ENCODE results near the gene AKT2.
A peak's percentile ranks its signal among the peaks of the same experiment; 100 is the strongest.

Gene AKT2

DNA sequence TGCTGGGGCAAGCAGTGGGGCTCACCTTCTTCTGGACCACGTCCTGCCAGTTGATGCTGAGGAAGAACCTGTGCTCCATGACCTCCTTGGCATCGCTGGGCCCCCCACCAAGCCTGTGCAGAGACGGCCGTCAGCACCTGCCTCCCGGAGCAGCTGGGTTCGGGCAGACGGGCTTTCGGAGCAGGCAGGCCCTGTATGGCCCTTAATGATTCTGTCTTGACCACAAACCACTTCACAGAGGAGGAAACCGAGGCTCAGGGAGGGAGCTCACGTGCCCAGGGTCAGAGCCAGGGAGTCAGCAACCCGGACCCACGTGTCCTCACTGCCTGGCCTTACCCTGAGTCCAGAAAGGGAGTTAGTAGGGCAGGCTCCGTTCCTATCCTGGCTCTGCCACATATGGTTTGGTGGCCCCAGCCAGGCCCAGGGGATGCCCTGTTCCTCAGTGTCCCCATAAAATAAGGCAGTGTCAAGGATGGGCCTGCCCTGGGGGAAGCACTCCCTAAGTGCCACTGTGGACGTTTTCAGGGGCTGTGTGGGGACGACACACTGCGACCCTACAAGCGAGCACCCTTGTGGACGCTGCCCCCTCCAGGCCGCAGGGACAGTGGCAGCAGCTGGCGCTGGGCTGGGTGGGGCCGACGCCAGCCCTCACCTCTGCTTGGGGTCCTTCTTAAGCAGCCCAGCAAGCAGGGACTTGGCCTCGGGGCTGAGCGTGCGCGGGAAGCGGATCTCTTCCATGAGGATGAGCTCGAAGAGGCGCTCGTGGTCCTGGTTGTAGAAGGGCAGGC, 49.7 kb downstream of the AKT2 start:
- no peak for DNase-seq (ENCODE audit: low spot score)

DNA sequence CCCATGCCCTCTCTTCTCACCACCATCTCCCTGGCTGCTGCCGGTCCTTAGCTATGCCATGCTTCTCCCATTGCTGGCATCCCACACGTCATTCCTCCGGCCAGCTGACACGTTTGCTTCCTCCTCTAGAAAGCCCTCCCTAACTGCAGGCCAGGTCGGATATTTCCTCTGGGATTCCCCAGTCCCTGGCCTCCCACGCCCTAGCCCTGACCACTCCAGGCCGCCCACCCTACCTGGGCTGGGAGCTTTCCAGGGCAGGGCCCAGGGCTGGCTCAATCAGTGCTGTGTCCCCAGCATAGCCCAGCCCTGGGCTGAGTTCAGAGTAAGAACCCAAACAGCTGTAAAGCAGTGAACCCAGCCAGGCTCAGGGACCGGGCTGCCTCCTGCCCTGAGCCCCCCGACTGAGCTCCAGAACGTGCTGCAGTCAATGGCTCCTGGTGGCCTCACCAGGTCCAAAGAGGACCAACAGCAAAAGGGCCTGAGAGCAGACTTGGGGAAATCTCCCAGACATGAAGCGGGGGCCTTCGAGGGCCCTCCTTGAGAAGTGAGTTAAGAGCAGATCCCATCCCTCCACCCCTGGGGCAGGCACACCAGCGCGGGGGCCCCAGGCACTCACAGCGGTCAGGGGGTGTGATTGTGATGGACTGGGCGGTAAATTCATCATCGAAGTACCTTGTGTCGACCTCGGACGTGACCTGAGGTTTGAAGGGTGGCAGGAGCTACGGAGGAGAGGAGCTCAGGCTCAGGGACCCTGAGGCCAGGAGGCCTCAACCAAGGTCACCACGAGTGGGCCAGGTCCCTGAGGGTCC, 50.5 kb downstream of the AKT2 start:
- DNase-seq (ENCODE audit: low spot score): no peak

DNA sequence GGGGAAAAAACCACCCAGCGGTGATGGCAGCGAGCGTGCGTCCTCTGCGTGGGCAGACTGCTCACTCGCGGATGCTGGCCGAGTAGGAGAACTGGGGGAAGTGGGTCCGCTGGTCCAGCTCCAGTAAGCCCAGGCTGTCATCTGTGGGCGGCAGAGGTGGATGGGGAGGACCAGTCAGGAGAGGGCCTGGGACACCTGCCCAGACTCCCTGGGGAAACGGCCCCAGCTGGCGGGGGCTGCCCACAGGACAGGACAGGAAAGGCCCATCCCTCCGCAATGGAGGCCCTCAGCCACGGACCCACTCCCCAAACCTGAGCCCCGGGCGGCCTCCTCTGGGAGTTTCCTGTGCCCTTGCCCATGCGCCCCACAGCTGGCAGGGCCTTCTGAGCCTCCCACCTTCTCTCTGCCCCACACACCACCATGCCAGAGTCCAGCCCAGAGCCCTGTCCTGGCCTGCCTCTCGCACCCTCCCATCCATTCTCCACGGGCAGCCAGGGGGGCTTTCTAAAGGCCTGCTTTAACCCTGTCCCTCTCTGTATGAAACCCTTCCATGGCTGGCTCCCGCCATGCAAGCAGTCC, 51.2 kb downstream of the AKT2 start:
- DNase-seq (ENCODE audit: low spot score): no peak

DNA sequence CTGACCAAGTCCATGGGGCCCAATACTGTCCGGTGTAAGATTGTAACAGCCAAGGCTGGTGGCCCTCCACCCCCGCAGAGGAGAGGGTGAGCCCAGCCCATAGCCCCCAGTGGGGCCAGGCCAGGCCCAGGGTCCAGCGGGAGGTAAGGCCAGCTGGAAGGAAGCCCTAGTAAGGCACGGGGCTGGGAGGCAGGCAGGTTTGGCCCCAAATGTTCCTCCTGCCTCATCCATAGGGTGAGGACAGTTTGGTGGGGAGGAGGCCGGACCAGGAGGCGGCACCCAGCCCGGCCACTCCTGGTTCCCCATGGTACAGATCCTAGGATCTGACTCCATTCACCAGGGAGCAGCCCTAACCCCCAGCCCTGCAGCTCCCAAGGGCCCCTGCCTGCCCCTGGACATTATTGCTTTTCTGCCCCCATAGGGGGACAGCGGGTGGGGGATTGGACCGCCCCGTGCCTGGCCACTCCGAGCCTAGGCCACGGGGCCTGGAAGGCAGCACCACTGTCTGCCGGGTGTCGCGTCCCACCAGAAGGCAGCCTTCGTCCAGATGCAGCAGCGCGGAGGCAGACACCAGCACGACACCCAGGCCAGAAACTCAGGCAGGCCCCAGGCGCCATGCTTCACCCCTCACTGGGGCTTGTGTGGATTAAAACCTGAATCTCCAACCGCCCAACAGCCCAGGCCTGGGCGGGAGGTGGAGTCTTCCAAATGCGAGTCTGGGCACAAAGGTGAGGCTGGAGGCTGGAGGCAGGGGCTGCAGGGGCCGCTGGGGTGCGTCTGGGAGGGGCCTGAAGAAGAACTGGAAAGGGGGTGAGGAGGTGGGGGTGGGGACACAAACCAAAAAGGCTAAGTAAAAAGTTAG, 52.0 kb downstream of the AKT2 start:
- no peak for DNase-seq (ENCODE audit: low spot score)

DNA sequence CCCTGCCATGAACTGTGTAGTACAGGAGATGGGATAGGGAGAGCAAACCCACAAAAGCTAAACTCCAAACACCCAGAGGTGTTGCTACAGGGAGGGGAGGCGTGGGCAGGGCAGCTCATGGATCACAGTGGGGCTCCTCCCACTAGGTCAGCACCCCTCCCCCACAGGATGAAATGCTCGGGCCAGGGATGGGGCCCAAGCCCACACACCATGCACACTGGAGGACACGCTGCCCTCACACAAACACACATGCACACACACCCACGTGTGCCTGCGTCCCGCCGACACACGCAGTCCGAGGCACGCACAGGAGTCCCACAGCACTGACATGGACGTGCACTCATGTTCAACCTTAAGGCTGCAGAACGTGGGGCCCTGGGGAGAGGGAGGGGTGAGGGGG, 52.7 kb downstream of the AKT2 start:
- DNase-seq (ENCODE audit: low spot score): no peak

DNA sequence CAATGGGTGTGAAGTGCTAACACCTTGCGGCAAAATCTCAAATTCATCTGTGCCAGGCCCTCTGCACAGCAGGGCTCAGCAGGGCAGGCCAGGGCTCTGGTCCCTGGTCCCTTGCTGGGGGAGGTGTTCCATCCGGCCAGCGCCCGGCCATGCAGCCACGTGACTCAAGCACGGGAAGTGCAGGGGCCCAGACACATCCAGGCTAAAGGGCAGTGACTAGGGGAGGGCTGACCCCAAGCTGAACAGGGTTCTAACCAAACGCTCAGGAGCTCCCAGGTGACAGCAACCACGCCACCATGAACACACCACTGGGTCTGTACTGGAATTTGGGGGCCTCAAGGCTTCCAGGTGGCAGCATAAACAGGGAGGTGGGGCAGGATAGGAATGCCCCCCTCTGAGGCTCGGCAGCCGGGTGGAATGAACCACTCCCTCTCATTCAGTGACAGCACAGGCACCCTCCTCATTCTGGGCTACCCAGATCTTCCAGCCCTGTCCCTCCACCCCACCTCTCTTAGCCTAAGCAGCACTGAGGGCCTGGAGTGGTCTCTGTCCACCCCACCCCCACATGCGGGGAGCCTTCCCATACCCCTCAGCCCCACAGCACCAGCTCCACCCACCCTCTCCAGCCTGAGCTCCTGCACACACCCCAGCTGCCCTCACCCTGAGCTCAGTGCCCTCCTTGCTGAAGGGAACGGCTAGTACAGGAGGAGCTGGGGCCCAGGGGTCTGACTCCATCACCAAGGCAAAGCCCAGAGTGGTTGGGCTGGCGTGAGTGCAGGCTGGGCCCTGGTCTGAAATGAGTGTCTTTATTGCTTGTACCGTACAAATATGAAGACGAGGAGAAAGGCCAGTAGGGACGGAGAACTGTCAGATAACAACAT, 53.4 kb downstream of the AKT2 start:
- DNase-seq (ENCODE audit: low spot score): peak; percentile 63

DNA sequence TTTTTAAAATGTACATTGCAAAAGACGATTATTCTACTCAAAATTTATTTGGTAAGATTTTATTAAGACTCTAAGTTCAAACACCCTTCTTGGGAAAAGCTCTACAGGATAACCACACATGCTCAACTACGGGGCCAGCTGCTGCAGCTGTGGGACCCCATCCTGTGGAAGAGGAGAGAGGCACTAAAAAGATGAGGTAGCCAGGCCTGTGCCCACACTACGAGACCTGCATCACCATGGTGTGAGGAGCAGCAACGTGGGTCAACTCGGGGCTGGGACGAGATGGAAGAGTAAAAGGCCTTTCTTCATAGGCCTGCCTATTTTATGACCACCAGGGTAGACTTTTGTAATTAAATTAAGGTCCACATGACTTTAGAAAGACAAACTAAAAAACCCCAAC, 54.1 kb downstream of the AKT2 start:
- DNase-seq (ENCODE audit: low spot score): no peak

DNA sequence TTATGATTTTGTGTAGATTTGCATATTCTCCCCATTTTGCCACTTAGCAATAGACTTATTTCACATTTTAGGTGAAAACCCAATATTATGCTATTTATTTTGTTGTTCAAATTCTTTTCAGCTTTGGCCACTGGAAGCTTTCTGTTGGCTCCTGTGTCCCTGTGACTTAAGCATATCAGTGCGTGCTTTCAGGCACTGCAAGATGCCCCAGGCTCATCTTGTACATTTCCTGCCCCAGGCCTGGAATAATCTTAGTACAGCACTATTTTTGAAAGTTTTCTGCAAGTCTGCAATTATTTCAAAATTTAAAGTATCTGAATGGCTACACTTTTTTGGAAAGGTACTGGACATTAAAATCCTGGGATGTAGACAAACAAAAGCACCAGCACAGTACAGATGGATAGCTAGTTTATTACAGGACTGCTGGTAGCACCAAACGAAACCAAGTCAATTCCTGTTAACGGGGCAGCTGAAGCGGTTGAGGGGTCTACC, 55.2 kb downstream of the AKT2 start:
- no peak for DNase-seq (ENCODE audit: low spot score)

DNA sequence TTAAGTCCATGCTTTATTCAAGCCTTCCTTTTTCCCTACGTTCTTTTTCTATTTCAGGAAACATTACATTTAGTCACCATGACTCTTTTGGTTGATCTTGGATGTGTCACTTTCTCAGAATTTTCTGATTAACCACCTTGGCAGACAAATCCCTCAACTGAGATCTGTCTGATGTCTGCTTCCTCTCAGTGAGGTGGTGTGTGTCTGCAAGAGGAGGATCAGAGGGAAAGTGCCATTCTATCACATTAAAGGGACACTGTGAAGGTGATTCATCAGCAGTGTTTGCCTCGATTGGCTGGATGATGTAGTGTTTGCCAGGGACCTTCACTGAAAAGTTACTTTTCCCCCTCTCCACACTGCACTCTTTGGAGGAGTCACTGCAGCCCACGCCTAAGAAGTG, 55.7 kb downstream of the AKT2 start:
- peak; percentile 67 for DNase-seq (ENCODE audit: low spot score)

DNA sequence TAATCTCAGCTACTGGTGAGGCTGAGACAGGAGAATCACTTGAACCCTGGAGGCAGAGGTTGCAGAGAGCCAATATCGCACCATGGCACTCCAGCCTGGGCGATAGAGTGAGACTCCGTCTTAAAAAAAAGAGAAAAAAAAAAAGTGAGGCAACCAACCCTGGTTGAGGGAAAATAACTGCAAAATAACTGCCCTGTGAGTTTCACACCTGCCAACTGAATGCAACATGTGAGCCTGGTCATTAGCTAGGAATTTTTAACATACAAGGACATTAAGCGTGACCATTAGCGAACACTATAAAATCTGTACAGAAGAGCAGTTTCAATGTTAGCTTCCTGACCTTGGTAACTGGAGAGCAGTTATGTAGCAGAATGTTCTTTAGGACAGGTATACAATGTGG, 56.3 kb downstream of the AKT2 start:
- DNase-seq (ENCODE audit: low spot score): no peak

DNA sequence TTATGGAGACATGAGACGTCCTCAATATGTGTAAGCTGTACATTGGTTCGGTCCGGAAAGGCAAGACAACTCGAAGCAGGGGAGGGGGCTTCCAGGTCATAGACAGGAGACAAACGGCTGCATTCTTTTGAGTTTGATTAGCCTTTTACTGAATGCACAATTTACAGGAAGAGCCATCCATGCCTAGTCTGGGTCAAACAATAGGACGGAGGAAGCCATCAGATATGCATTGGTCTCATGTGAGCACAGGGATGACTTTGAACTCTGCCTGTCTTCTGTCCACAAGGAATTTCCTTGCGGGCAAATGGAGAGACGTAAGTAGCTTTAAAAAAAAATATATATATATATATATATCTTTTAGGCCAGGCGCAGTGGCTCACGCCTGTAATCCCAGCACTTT, 56.8 kb downstream of the AKT2 start:
- DNase-seq (ENCODE audit: low spot score): no peak

DNA sequence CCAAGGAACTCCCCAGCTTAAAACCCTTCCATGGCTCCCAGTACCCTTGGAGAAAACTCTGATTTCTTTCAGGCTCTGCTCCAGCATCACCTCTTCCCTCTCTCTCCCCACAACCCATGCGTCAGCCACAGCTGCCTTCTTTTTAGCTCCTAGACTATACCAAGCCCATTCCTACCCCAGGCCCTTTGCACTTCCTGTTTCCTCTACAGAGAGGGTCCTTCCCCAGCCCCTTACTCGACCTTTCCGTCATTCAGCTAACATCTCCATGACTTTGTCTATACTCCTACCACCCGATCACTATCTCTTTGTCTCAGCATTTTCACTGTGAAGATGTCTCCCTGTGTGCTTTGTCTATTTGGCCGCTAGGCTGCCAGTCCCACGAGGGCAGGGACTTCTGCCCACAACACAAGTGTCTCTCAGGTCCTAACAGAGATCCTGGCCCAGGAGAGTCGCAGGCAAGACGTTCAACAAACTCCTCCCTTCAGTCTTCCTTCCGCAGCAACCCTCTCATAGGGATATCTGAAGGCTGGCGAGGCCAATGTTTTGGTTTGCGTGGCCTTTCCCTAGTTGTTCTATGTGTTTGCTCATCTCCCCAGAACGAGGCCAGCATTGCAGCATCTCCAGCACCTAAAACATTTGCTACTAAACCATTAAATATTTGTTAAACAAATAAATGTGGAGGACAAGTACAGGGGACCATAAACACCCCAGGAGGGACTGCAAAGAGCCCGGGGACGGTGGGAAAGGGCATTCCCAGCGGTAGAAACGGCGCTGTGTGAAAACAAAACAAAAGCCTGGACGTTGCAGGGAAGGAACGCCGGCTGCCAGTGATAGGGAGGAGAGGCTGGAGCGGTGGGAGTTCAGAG, 59.5 kb downstream of the AKT2 start:
- peak; percentile 69 for DNase-seq (ENCODE audit: low spot score)

DNA sequence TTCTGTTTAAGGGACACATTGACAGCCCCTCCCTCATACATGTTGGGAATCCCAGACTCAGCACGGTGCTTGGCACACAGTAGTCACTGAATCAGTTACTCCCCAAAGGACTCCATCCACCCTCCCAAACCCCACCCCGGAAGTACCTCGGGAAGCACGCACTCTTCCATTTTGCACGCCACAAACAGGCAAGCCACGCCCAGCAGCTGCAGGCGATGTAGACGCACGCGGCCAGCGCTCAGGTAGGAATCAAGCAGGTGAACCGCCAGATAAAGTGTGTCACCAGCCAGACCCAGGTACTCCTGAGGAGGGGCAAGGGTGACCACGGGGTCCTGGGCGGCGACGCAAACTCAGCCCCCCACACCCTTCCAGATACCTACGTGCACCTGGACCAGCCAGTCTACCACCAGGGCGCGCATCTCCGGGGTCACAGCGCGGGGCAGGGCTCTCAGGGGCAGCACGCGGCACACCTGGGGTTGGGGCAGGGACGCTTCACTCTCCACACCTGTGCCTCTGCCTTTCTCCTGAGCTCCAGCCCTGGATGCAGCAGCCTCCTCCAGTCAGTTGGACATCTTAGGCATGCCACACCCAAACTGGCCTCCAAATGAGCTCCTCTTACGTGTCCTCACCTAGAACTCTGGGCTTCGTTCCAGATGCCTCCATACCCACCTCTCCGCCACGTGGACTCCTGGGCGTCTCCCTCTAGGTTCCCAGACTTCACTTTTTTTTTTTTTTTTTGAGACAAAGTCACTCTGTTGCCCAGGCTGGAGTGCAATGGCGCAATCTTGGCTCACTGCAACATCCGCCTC, 60.6 kb downstream of the AKT2 start:
- DNase-seq (ENCODE audit: low spot score): no peak

DNA sequence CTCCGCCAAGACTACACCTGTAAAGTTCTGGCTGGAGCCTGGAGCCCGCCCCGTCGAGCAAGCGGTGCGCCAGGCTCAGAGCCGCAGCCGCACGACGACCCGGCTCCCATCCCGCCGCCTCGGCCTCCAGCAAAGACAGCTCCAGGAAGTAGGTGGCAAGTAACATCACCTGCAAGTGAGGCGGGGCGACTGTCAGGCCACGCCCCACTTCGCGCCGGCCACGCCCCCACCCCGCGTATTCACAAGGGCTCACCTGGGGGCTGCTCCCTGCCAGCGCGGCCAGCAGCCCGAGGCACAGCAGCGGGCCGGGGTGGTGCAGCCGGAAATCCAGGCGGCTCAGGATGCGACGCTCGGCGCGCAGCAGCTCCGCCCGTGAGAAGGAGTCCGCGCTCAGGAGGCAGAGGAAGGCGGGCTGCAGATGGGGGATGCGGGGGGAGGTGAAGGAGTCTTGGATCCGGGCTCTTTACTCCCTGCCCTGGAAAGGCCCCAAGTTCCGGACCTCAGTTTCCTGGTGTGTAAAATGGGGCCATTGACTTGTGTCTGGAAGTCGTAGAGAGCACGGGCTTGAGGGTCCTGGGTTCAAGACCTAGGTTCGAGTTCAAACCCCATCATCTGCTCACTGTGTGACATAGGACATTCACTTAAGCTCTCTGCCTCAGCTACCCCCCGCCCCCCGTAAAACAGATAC, 61.9 kb downstream of the AKT2 start:
- no peak for DNase-seq (ENCODE audit: low spot score)

DNA sequence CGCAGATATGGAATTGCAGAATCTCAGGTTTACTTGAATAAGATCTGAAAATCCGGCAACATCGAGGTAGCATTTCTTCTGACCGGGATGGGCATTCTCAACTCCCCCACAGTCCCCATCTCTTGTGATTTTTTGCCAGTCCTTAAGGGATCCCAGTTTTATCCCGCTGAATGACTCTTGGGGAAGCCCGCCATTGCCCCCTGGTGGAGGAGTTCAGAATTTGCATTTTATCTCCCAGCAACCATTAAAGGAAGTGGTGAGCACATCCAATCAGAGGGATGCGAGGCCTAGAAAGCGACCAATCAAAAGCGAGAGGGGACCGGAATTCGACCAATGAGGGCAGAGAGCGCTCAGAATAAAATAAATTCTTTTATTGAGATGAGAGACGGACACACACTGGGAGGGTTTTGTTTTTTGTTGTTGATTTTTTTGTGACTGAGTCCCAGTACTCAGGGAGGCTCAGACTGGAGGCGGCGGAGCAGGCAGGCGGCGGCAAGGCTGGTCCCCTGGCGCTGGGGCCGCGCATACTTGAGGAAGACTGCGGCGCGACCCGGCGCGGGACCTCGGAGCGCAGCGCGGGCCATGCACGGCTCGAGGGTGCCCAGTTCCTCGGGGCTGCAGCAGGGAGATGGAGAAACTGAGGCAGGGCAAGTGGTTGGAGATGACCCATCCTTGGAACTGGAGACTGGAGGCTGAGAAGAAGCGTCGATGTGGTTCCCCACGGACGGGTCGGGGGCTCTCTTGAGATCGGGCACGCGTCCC, 63.1 kb downstream of the AKT2 start:
- DNase-seq (ENCODE audit: low spot score): peak; percentile 99

DNA sequence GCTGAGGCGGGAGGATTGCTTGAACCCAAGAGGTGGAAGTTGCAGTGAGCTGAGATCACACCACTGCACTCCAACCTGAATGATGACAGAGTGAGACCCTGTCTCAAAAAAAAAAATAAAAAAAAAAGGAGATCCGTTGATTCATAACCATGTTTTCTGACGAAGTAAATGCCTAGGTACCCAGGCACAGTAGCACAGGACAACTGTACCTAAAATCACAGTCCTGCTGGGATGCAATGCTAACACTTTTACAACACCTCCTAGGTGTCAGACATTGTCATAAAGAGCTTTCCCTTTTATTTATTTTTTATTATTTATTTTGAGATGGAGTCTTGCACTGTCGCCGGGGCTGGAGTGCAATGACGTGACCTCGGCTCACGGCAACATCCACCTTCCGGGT, 64.5 kb downstream of the AKT2 start:
- DNase-seq (ENCODE audit: low spot score): no peak

DNA sequence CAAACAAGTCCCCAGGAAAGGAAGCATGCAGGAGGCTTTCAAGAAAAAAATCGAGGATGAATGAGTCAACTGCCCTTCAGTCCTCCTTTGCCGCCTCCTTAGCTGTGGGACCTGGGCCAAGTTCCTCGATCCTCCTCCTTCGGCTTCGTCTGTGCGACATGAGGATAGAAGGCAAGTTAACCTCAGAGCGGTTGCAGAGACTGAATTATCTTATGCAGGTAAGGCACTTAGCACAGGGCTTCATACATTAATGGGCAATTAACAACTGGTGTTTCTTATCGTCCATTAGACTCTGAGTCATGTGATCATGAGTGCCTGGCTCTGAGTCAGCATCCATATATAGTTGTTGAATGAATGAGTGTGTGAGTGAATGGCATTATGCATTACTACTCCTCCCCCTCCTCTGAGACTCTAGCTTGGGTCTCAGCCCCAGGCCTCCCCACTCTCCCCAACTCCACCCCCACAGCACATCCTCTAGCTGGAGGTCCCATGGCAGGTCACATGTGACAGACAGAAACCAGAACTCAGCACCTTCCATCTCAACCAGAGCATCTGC, 65.3 kb downstream of the AKT2 start:
- DNase-seq (ENCODE audit: low spot score): peak; percentile 76
